ENCODE results near the gene L1CAM.

- TF ChIP-seq POLR2A (IDR thresholded peaks at IDR 0.05) (no peak), CTCF (IDR thresholded peaks at IDR 0.05) (no peak), POLR2AphosphoS5 (IDR thresholded peaks at IDR 0.05) (no peak)
These were observed 56.0 kb downstream of the L1CAM start, which contains the start of gene PDZD4 for GRCh38 chrX:153829799-153830639.
